Measurements from ENCODE around the gene ATP6V0B. TPM values are rescaled to one million over a fixed set of nuclear protein-coding genes. Genes with fewer than 3 reads are reported as not detected.

ATP6V0B gene
- total and polyA plus RNA-seq, 2 of the 13 experiments (the other 11 are each of a cell fraction or from before 2014, with no cell fraction given) = 157 to 161 TPM

- TF ChIP-seq NAIF1 (CRISPR knock-in tag; IDR thresholded peaks at IDR 0.05; ENCODE audit: borderline replicate concordance) (peak; percentile 84; the same call in 1 of the 2 replicates), ZNF773 (CRISPR knock-in tag; IDR thresholded peaks at IDR 0.05; ENCODE audit: borderline replicate concordance) (no peak), ZFP36L1 (CRISPR knock-in tag; IDR thresholded peaks at IDR 0.05) (0 out of 2 replicates have a peak, but pooled peaks have one; percentile 58), ZSCAN20 (CRISPR knock-in tag; IDR thresholded peaks at IDR 0.05; ENCODE audit: borderline replicate concordance) (no peak), NRL (CRISPR knock-in tag; IDR thresholded peaks at IDR 0.05; ENCODE audit: borderline replicate concordance) (peak; percentile 85), CHD2 (IDR thresholded peaks at IDR 0.05; ENCODE audit: low read depth, low read length) (0 out of 2 replicates have a peak, but pooled peaks have one; percentile 5), SNRNP70 (IDR thresholded peaks at IDR 0.05; ENCODE audit: low read depth, low read length) (no peak), NFKBIZ (CRISPR knock-in tag; IDR thresholded peaks at IDR 0.05) (no peak), AKNA (CRISPR knock-in tag; IDR thresholded peaks at IDR 0.05; ENCODE audit: borderline replicate concordance) (no peak), SP2 (CRISPR knock-in tag; IDR thresholded peaks at IDR 0.05) (peak; percentile 35; the same call in 1 of the 2 replicates), NFAT5 (CRISPR knock-in tag; IDR thresholded peaks at IDR 0.05) (no peak), ARNT2 (CRISPR knock-in tag; IDR thresholded peaks at IDR 0.05; ENCODE audit: low read depth) (no peak), ZFP37 (CRISPR knock-in tag; IDR thresholded peaks at IDR 0.05; ENCODE audit: borderline replicate concordance) (no peak), IKZF4 (CRISPR knock-in tag; IDR thresholded peaks at IDR 0.05; ENCODE audit: borderline replicate concordance, low read depth, not compliant biosample characterization) (no peak), ZNF788 (CRISPR knock-in tag; IDR thresholded peaks at IDR 0.05; ENCODE audit: borderline replicate concordance) (peak; percentile 55; the same call in 1 of the 2 replicates), ZNF672 (CRISPR knock-in tag; IDR thresholded peaks at IDR 0.05) (no peak), NR2F6 (IDR thresholded peaks at IDR 0.05) (no peak), NR2F6 (CRISPR knock-in tag; IDR thresholded peaks at IDR 0.05) (peak; percentile 9; the same call in 1 of the 2 replicates), IKZF1 (IDR thresholded peaks at IDR 0.05) (no peak), AHR (CRISPR knock-in tag; IDR thresholded peaks at IDR 0.05) (no peak; the same call in 1 of the 2 replicates), ZNF343 (CRISPR knock-in tag; IDR thresholded peaks at IDR 0.05) (no peak)
These were observed at the start of gene ATP6V0B (continued) for GRCh38 chr1:43974443-43975248.

Measured in HepG2 (cell line).